T-helper 9 cell (primary cell): ENCODE results near the gene GRM4.
A peak's percentile ranks its signal among the peaks of the same experiment; 100 is the strongest.
"Not testable (repeated sequence)": the region's sequence is repeated elsewhere in the genome, so short reads cannot be mapped to it uniquely, and the experiment has no call there.

Source experiments
- DNase-seq: peaks from one replicate; pipeline ENCODE4 v3.0.0-alpha.2; 2020
- total RNA-seq, 2 donors: gene quantifications; one replicate each; lab custom pipeline; 2026; lab: John Stamatoyannopoulos, UW

Gene GRM4
- total RNA-seq = 0.21 to 0.24 reads per million in 2 donors

DNA sequence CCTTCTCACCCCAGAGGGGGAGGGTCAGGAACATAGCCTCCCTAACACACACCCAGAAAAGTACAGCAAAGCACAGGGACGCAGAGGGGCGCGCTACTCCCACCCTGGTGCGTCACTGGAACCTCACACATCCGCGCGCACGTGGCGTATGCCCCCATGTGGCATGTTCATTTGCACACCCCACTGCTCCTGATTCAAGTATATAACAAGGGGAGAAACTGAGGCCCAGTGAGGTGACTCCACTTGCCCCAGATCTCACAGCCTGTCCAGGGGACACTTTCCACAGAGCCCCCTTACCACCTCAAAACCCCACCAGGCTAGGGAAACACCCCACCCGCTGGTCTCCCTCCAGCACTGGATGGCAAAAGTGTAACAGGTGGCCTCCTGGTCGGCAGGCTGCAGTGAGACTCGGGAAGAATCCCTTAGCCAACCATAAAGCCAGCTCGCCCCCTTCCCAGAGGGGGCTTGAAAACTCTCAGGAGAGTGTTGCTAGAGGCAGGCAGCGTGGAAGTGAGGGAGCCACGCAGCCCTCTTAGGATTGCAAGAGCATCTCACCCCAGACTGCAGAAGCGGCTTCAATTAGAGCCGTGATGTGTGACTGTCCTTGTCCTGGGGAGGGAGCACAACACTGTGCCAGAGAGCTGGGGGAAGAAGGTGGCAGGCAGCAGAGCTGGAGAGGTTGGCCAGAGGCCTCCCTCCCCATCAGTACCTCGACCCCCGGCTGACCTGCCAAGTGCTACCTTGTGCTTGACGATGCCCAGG, at the start of gene GRM4:
TSS of gene GRM4 (minus strand) at position 67 of the 762 bp plus-strand sequence. CDS start 12,591 bp downstream, outside the sequence.
- DNase-seq = no peak

- no peak for DNase-seq
These were observed 48.9 kb upstream of the GRM4 start for GRCh38 chr6:34194772-34195171.

DNA sequence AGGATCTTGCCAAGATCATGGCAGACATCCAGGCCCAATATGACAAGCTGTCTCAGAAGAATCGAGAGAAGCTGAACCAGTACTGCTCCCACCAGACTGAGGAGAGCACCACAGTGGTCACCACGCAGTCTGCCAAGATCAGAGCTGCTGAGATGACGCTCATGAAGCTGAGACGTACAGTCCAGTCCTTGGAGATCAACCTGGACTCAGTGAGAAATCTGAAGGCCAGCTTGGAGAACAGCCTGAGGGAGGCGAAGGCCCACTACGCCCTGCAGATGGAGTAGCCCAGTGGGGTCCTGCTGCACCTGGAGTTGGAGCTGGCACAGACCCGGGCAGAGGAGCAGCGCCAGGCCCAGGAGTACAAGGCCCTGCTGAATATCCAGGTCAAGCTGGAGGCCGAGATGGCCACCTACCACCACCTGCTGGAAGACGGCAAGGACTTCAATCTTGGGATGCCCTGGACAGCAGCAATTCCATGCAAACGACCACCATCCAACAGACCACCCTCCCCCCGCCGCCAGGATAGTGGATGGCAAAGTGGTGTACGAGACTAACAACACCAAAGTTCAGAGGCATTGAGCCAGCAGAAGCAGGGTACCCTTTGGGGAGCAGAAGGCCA, 44.7 kb upstream of the GRM4 start:
- DNase-seq = no peak

DNA sequence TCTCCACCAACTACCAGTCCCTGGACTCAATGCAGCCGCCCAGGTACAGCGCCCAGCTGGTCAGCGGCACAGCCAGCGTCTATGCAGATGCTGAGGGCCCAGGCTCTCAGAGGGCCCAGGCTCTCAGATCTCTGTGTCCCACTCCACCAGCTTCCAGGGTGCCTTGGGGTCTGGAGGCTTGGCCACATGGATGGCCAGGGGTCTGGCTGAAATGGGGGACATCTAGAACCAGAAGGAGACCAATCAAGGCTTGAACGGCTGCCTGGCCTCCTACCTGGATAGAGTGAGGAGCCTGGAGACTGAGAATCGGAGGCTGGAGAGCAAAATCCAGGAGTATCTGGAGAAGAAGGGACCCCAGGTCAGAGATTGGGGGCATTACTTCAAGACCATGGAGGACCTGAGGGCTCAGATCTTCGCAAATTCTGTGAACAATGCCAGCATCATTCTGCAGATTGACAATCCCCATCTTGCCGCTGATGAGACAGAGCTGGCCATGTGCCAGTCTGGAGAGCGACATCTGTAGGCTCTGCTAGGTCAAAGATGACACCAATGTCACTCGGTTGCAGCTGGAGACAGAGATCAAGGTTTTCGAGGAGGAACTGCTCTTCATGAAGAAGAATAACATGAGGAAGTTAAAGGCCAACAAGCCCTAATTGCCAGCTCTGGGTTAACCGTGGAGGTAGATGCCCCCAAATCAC, 44.1 kb upstream of the GRM4 start:
- peak; percentile 15 for DNase-seq

DNA sequence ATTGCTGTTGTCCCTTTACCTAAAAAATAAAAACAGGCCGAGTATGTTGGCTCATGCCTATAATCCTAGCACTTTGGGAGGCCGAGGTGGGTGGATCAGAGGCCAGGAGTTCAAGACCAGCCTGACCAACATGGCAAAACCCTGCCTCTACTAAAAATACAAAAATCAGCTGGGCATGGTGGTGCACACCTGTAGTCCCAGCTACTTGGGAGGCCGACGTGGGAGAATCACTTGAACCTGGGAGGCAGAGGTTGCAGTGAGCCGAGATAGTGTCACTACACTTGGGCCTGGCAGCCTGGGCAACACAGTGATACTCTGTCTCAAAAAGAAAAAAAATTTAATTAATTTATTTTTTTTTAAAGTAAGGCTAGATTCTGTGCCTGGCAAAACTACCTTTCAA, 38.8 kb upstream of the GRM4 start:
- not testable (repeated sequence) for DNase-seq

GRCh38 chr6:34182751-34183531, 37.1 kb upstream of the GRM4 start:
- peak; percentile 47 for DNase-seq

- DNase-seq = no peak
These were observed 36.0 kb upstream of the GRM4 start for GRCh38 chr6:34181908-34182307.

DNA sequence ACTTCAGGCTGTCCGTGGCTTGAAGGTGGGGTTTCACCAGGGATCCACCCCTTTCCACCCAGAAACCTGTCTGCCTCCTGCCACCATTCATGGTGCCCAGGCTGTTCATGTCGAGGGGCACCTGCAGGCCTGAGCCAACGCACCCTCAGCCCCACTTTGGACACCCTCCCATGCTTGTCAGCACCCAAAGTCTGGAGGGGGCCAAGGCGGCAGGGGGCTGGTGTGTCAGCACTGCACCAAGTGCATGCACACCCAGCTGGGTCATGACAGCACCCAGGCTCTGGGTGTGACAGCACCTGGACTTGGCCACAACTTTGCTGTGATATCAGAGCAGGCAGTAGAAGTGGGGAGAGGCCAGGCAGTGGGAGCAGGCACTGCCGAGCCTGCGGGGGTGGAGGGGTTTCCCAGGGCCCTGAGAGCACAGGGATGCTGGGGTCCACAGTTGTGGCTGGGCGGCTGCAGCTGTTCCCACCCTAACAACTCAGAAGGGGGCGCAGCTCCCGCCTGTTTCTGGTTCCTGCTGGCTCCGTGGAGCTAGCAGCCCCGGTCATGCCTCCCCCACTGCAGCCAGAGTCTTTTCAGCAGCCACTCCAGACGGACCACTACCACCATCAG, 33.3 kb upstream of the GRM4 start:
- DNase-seq = no peak

DNA sequence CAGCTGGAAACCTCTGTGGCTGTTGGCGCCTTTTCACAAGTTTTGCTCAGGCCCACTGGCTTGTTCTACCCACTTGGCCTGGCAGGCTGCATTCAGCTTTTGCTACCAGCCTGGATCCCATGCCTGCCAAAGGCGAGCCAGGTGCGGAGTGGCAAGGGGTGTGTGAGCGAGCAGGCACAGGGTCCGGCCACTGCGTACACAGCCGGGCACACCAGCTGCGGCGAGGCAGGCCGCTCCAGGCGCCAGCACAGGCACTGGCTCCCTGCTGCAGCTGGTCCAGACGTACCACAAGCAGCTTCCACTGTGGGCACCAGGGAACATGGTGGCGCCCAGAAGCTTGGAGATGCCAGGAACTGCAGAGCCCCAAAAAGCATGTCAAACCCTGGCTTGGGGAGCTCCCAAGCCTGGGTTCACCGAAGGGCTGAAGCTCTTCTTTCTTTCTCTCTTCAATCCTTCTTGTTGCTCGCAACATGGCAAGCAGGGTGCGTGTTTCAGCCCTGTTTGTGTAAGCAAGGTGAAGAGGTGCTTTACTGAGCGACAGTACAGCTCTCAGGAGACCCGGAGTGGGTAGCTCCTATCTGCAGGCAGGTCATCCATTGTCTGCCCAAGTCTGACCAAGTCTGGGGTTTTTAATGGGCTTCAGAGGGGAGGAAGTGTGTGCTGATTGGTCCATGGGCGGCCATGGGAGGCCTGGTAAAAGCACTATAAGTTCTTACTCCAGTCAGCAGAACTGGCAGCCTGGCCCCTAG, 32.6 kb upstream of the GRM4 start:
- no peak for DNase-seq

DNA sequence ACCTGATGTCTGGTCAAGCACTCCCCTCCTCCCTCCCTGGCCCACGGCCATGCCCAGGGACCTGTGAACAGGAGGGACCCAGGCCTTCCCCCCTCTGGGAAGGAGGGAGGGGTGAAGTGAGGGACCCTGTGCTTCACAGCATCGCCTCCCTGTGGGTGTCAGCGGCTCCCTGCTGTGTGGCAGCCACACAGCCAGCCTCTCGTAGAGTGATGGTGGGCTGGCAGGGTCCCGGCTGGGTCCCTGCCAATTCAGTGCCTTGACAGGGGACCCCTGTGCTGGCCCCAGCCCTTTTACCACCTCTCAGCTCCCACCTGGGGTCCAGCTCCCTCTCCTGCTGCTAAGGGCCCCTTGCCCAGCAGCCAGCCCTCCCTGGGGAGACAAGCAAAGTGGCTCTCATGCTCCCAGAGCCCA, 31.3 kb upstream of the GRM4 start:
- DNase-seq = no peak

DNA sequence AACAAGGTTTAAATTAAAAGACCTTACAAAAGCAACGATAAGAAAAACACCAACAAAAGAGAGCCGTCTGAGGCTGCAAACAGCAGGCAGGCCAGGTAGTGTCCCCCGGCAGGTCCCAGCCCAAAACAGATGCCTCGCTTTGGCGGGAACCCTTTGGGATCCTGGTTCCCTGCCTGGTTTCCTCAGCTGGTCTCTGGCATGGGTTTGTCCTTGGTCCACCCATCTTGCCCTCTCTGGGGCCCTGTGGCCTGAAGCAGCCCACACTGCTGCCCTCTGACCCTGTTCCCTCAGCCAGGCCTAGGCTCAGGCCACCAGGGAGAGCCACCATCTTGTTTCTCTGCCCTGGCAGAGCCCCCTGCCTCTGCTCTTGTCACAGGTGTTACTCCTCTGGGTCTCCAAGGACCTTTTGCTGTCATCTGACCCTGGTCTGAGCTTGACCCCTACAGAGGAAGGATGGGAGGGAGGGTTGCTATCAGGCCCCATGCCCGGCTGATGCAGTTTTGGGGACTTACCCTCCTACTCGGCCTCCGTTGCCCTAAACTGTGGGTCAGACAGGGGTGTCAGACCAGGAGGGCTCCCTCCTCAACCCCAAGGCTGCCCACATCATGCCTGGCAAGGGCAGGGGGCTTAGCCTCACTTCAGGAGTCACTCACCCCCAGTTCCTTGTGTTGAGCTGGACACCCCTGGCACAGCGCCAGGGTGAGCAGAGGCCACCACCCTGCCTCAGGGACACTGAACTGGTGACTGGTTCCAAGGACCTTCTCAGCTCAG, 30.6 kb upstream of the GRM4 start:
- DNase-seq = no peak

GRCh38 chr6:34174846-34175399, 29.0 kb upstream of the GRM4 start:
- DNase-seq = no peak

GRCh38 chr6:34172961-34173775, 27.3 kb upstream of the GRM4 start:
- DNase-seq = no peak

GRCh38 chr6:34170346-34170745, 24.5 kb upstream of the GRM4 start:
- DNase-seq = no peak

- DNase-seq = no peak
These were observed 24.0 kb upstream of the GRM4 start for GRCh38 chr6:34169897-34170296.

- no peak for DNase-seq
These were observed 16.1 kb upstream of the GRM4 start for GRCh38 chr6:34161857-34162515.

DNA sequence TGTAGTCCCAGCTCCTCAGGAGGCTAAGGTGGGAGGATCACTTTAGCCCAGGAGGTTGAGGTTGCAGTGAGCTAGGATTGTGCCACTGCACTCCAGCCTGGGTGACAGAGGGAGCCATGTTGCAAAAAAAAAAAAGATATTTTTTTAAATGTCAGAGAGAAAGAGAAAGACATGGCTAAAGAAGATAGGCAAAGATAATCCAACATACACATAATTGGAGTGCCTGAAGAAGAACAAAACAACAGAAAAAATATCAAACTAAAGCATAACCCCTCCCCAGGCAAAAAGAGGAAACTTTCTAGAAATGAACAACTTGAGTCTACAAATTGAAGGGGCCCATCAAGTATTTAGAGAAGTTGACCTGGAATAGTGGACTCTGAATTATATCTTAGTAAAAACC, 14.0 kb upstream of the GRM4 start:
- DNase-seq = no peak

DNA sequence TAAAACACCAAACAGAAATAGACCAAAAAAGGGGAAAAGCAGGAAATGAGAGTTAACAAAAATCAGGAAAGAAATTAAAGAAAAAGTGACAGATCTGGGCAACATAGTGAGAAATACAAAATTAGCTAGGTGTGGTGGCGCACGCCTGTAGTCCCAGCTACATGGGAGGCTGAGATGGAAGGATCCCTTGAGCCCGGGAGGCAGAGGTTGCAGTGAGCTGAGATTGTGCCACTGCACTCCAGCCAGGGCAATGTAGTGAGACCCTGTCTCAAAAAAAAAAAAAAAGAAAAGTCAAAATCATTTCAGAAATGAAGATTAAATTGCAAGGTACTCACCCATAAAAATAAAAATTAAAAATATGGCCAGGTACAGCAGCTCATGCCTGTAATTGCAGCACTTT, 13.0 kb upstream of the GRM4 start:
- no peak for DNase-seq

DNA sequence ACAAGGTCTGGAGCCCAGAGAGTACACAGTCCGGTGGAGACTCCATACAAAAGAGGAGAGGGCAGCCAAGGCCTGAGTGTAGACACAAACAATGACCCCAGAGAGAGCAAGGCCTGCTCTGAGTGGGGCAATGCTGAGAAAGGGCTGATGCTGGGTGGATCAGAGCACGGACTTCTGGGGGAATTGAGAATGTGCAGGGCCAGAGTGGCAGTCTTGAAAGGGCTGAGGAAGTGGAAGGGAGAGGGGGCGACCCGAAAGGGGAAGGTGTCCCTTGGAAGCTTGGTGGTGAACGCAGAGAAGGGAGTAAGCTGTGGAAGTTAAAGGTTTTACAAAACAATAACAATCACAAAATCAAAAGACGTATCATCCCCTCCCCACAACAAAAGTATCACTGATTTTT, 12.0 kb upstream of the GRM4 start:
- DNase-seq = no peak
